Activated T-cell treated with anti-CD3 and anti-CD28 coated beads, Interleukin-2, amount 50 U/mL, for 48 hours (primary cell): ENCODE measurements around the gene PCED1B.
A peak's percentile ranks its signal among the peaks of the same experiment; 100 is the strongest.
"Not testable (repeated sequence)": the region's sequence is repeated elsewhere in the genome, so short reads cannot be mapped to it uniquely, and the experiment has no call there.

ENCODE experiments used
- DNase-seq, 2 experiments: peaks; one replicate each; pipeline ENCODE4 v3.0.0-alpha.2; 2020

PCED1B gene

GRCh38 chr12:47091009-47091408, 11.6 kb downstream of the PCED1B start:
- no peak for DNase-seq

- no peak for DNase-seq
Measured at GRCh38 chr12:47094804-47095203, 15.4 kb downstream of the PCED1B start.

GRCh38 chr12:47095446-47096236, 16.2 kb downstream of the PCED1B start:
- DNase-seq: no peak

- DNase-seq: no peak
Measured at GRCh38 chr12:47097276-47097896, 18.0 kb downstream of the PCED1B start.

- DNase-seq: no peak
Measured at GRCh38 chr12:47098099-47098498, 18.7 kb downstream of the PCED1B start.

GRCh38 chr12:47099610-47100009, 20.2 kb downstream of the PCED1B start:
- DNase-seq: no peak

GRCh38 chr12:47100160-47100559, 20.7 kb downstream of the PCED1B start:
- no peak for DNase-seq

GRCh38 chr12:47102406-47102805, 23.0 kb downstream of the PCED1B start:
- no peak for DNase-seq

GRCh38 chr12:47102845-47103651, 23.6 kb downstream of the PCED1B start:
- no peak for DNase-seq

GRCh38 chr12:47105914-47106674, 26.7 kb downstream of the PCED1B start:
- no peak for DNase-seq

GRCh38 chr12:47107446-47107845, 28.0 kb downstream of the PCED1B start:
- no peak for DNase-seq

- DNase-seq: no peak
Measured at GRCh38 chr12:47107926-47108325, 28.5 kb downstream of the PCED1B start.

GRCh38 chr12:47110011-47110541, 30.7 kb downstream of the PCED1B start:
- DNase-seq: no peak

- no peak for DNase-seq
Measured at GRCh38 chr12:47110718-47111391, 31.4 kb downstream of the PCED1B start.

GRCh38 chr12:47111392-47111778, 32.0 kb downstream of the PCED1B start:
- DNase-seq: no peak

- DNase-seq: peak in 1 of 2 experiments; percentile 34
Measured at GRCh38 chr12:47111854-47112253, 32.4 kb downstream of the PCED1B start.

GRCh38 chr12:47112679-47113078, 33.3 kb downstream of the PCED1B start:
- DNase-seq: no peak

- no peak for DNase-seq
Measured at GRCh38 chr12:47114481-47114892, 35.1 kb downstream of the PCED1B start.

GRCh38 chr12:47117305-47117704, 37.9 kb downstream of the PCED1B start:
- DNase-seq: not testable (repeated sequence)

- DNase-seq: no peak
Measured at GRCh38 chr12:47120736-47121135, 41.3 kb downstream of the PCED1B start.

GRCh38 chr12:47121146-47121545, 41.7 kb downstream of the PCED1B start:
- DNase-seq: no peak

- DNase-seq: no peak
Measured at GRCh38 chr12:47122602-47123001, 43.2 kb downstream of the PCED1B start.
